Activated B cell treated with CpG ODN at 0.5 μM for 24 hours (primary cell): Measurements from ENCODE around the gene ZFP36. TPM values are rescaled to one million over a fixed set of nuclear protein-coding genes. Genes with fewer than 3 reads are reported as not detected.
A peak's percentile ranks its signal among the peaks of the same experiment; 100 is the strongest.
"Not testable (repeated sequence)": the region's sequence is repeated elsewhere in the genome, so short reads cannot be mapped to it uniquely, and the experiment has no call there.

Source experiments
- ATAC-seq: fragments of 200-7000 bp; cut with Tn5 transposase; one replicate; pipeline ENCODE4 v1.10.0; 2021; ENCODE audit warnings: low read depth, mild to moderate bottlenecking, moderate library complexity
- CTCF ChIA-PET: fragments of 350-600 bp; sonication (Branson Sonifier 250); formaldehyde crosslinking; loops from one replicate; lab custom pipeline; 2021; ENCODE audit warnings: antibody characterized with exemption; lab: Charles Lee
- POLR2A ChIA-PET: fragments of 350-600 bp; sonication (Branson Sonifier 250); formaldehyde crosslinking; loops from one replicate; lab custom pipeline; 2021; ENCODE audit warnings: antibody characterized with exemption; lab: Charles Lee
- DNase-seq: peaks from one replicate; pipeline ENCODE4 v3.0.0; 2022
- H3K27ac Mint-ChIP-seq: one replicate; pipeline ENCODE4 v1.8.0; 2020; ENCODE audit warnings: mixed read lengths
- H3K27me3 Mint-ChIP-seq: one replicate; pipeline ENCODE4 v1.8.0; 2021; ENCODE audit warnings: mixed read lengths
- H3K36me3 Mint-ChIP-seq: one replicate; pipeline ENCODE4 v1.8.0; 2021; ENCODE audit warnings: low read depth, mixed read lengths
- H3K4me1 Mint-ChIP-seq: one replicate; pipeline ENCODE4 v1.8.0; 2021; ENCODE audit warnings: mixed read lengths
- H3K4me3 Mint-ChIP-seq: one replicate; pipeline ENCODE4 v1.8.0; 2020; ENCODE audit warnings: mild to moderate bottlenecking, mixed read lengths
- H3K9me3 Mint-ChIP-seq: one replicate; pipeline ENCODE4 v1.8.0; 2020; ENCODE audit warnings: mixed read lengths
- intact Hi-C: fragments of 100-400 bp; cut with micrococcal nuclease; formaldehyde crosslinking; loops from one replicate; pipeline ENCODE4 v1.15.1; 2024
- total RNA-seq: library from RNA; stranded (reverse); gene quantifications from 2 replicates; pipeline ENCODE4 v1.2.3, GENCODE V29; 2022
- TF ChIP-seq, protein P1 (sequence below): fragments of 200-600 bp; IDR thresholded peaks from one replicate; pipeline ENCODE4 v1.8.0; 2022; ENCODE audit warnings: antibody characterized with exemption, mild to moderate bottlenecking

Gene ZFP36
- total RNA-seq, 1 donor from 2014 or later: 206 TPM

DNA sequence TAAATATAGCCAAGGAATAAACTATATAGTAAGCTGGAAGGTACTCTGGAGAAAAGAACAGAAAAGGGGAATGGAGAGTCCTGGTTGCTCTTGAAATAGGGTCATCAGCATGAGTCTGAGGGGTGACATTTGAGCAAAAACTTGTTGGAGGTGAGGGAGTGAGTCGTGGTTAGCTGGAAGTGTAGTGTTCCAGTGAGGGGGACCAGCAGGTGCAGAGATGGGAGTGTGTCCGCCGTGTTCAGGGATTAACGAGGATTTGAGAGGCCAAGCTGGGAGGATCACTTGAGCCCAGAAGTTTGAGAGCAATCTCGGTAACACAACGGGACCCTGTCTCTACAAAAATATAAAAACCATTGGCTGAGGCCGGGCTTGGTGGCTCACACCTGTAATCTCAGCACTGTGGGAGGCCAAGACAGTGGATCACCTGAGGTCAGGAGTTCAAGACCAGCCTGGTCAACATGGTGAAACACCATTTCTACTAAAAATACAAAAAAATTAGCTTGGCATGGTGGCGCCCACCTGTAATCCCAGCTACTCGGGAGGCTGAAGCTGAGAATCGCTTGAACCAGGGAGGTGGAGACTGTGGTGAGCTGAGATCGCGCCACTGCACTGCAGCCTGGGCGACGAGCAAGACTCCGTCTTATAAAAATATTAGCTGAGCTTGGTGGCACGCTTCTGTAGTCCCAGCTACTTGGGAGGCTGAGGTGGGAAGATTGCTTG is 39.9 kb downstream of the ZFP36 start:
- TF ChIP-seq, protein P1, sequence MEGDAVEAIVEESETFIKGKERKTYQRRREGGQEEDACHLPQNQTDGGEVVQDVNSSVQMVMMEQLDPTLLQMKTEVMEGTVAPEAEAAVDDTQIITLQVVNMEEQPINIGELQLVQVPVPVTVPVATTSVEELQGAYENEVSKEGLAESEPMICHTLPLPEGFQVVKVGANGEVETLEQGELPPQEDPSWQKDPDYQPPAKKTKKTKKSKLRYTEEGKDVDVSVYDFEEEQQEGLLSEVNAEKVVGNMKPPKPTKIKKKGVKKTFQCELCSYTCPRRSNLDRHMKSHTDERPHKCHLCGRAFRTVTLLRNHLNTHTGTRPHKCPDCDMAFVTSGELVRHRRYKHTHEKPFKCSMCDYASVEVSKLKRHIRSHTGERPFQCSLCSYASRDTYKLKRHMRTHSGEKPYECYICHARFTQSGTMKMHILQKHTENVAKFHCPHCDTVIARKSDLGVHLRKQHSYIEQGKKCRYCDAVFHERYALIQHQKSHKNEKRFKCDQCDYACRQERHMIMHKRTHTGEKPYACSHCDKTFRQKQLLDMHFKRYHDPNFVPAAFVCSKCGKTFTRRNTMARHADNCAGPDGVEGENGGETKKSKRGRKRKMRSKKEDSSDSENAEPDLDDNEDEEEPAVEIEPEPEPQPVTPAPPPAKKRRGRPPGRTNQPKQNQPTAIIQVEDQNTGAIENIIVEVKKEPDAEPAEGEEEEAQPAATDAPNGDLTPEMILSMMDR: no peak
- Mint-ChIP-seq H3K36me3 (peaks cover 43% of the 10 kb centered on the region), H3K4me3 (peak overlapping the region; percentile 96), H3K9me3 (no peaks in the 10 kb centered on the region), H3K27ac (peak overlapping the region; percentile 93), H3K27me3 (no peaks in the 10 kb centered on the region), H3K4me1 (peaks cover 65% of the 10 kb centered on the region)
- DNase-seq (no peak), ATAC-seq (no peak)
- ChIA-PET POLR2A (interaction anchor here (0.5 to 7.4 kb wide), 9 partner anchors 9 to 710 kb away, joined by 3 to 185 read pairs (median 4); partner anchors contain the start of genes RPS16, TIMM50 and ZFP36), CTCF (interaction anchor here (1.0 kb wide), 1 partner anchor 88 kb away, joined by 3 read pairs; no protein-coding TSS in a partner anchor)
- intact Hi-C loops: loop anchor here (5.0 to 10.0 kb wide), 3 partner anchors 386 to 1132 kb away; partner anchors contain the start of genes DYRK1B, KCNK6, MRPS12 and SARS2

DNA sequence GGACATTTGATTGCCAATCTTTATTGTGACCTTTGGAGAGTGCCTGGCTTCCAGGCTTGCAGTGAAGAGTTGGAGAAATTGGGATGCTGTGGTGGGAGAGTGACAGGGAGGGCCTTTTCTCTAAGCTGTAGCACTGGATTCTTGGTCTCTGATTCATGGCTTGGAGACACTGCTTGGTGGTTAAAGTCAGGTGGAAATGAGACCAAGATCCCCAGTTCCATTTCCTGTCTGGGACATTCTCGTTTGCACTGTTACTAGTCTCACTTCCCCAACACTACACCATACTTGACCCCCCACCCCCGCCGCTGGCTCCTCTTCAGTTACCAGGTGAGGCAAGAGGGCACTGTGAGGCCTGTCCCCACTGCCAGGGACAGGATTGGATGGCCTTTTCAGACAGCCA is 41.6 kb downstream of the ZFP36 start:
- POLR2A ChIA-PET: interaction anchor here (0.6 to 7.4 kb wide), 5 partner anchors 13 to 57 kb away, joined by 3 to 185 read pairs (median 3); partner anchors contain the start of genes MED29, PAF1, RPS16 and TIMM50
- peaks cover 76% of the 10 kb centered on the region for H3K4me1 Mint-ChIP-seq
- peaks cover 59% of the 10 kb centered on the region for H3K36me3 Mint-ChIP-seq

DNA sequence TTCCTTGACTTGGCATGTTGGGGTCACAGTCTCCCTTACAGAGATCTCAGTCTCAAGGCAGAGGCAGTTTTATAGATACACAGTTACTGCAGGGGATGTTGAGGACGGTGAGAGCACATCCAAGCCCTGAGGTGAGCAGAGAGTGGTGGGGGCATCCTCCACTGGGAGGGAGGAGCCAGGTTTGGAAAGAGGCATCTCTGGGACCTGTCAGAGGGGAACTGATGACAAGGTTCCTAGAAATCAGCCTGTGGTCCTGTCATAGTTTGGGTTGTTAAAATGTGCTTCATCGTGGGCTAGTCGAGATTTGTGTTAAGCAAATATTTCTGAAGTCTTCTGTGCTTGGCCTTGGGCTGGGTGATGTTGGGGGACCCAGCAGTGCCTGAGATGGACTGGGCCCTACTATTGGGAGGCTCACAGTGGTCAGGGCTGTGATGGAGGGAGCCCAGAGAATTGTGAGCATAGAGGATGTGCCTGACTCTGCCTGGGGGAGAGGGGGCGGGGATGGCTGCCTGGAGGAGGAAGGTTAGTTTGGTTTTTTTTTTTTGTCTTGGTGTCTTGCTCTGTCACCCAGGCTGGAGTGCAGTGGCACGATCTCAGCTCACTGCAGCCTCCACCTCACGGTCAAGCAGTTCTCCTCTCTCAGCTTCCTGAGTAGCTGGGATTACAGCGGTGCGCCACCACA is 42.6 kb downstream of the ZFP36 start:
- Mint-ChIP-seq H3K27ac (peak overlapping the region; percentile 89), H3K27me3 (no peaks in the 10 kb centered on the region), H3K4me3 (peak overlapping the region; percentile 78), H3K9me3 (no peaks in the 10 kb centered on the region), H3K4me1 (peaks cover 76% of the 10 kb centered on the region), H3K36me3 (peaks cover 68% of the 10 kb centered on the region)
- no peak for ATAC-seq
- DNase-seq: no peak
- ChIA-PET POLR2A (interaction anchor here (0.7 to 7.4 kb wide), 3 partner anchors 14 to 45 kb away, joined by 3 to 185 read pairs (median 7); partner anchors contain the start of genes RPS16 and TIMM50), CTCF (no interaction called here)
- intact Hi-C loops: loop anchor here (5.0 to 10.0 kb wide), 3 partner anchors 383 to 1134 kb away; partner anchors contain the start of genes DYRK1B, KCNK6, MRPS12 and SARS2
- TF ChIP-seq, protein P1: no peak

More for the DNA sequence above, 41.6 kb downstream of the ZFP36 start:
- Mint-ChIP-seq H3K27ac (peak overlapping the region; percentile 89), H3K4me3 (peak overlapping the region; percentile 78), H3K9me3 (no peaks in the 10 kb centered on the region), H3K27me3 (no peaks in the 10 kb centered on the region)
- ATAC-seq (peak; percentile 26), DNase-seq (no peak)
- TF ChIP-seq, protein P1: no peak
- intact Hi-C loops: loop anchor here (5.0 to 10.0 kb wide), 3 partner anchors 384 to 1133 kb away; partner anchors contain the start of genes DYRK1B, KCNK6, MRPS12 and SARS2
- CTCF ChIA-PET: no interaction called here

DNA sequence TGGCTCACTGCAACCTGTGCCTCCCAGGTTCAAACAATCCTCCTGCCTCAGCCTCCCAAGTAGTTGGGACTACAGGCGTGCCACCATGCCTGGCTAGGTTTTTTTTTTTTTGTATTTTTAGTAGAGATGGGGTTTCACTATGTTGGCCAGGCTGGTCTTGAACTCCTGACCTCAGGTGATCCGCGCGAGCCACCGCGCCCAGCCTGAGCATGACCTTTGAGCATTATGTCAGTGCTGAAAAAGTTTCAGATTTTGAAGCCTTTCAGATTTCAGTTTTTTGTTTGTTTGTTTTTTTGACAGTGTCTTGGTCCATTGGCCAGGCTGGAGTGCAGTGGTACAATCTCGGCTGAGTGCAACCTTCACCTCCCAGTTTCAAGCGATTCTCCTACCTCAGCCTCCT is 44.6 kb downstream of the ZFP36 start:
- POLR2A ChIA-PET, H3K4me3 Mint-ChIP-seq, ATAC-seq, H3K27me3 Mint-ChIP-seq, H3K27ac Mint-ChIP-seq, intact Hi-C loops, DNase-seq, CTCF ChIA-PET, H3K9me3 Mint-ChIP-seq: not testable (repeated sequence)
- peaks cover 59% of the 10 kb centered on the region for H3K4me1 Mint-ChIP-seq
- peaks cover 61% of the 10 kb centered on the region for H3K36me3 Mint-ChIP-seq

Other genes starting within 250 kb of the ZFP36 start
- not detected in 2 replicates for gene NCCRP1, start 209.9 kb upstream of the ZFP36 start, total RNA-seq
- not detected in 2 replicates for gene SYCN, start 202.6 kb upstream of the ZFP36 start, total RNA-seq
- gene IFNL3, start 161.8 kb upstream of the ZFP36 start, total RNA-seq: not detected in 2 replicates
- not detected in 2 replicates for gene IFNL4, start 158.0 kb upstream of the ZFP36 start, total RNA-seq
- not detected in 2 replicates for gene IFNL2, start 138.5 kb upstream of the ZFP36 start, total RNA-seq
- not detected in 2 replicates for gene IFNL1, start 110.4 kb upstream of the ZFP36 start, total RNA-seq
- gene LRFN1, start 86.0 kb upstream of the ZFP36 start, total RNA-seq: 0.58 and 0.71 TPM in 2 replicates
- gene GMFG, start 70.8 kb upstream of the ZFP36 start, total RNA-seq: 149 and 168 TPM in 2 replicates
- gene SAMD4B, start 64.4 kb upstream of the ZFP36 start, total RNA-seq: 53.0 and 60.7 TPM in 2 replicates
- gene PAF1, start 15.7 kb upstream of the ZFP36 start, total RNA-seq: 50.3 and 52.4 TPM in 2 replicates
- 38.0 and 39.0 TPM in 2 replicates for gene MED29, start 15.5 kb upstream of the ZFP36 start, total RNA-seq
- gene PLEKHG2, start 5.8 kb downstream of the ZFP36 start, total RNA-seq: 111 and 125 TPM in 2 replicates
- 4,002 and 4,656 TPM in 2 replicates for gene RPS16, start 29.1 kb downstream of the ZFP36 start, total RNA-seq
- gene SUPT5H, start 38.7 kb downstream of the ZFP36 start, total RNA-seq: 184 and 200 TPM in 2 replicates
- gene TIMM50, start 74.0 kb downstream of the ZFP36 start, total RNA-seq: 63.8 and 68.9 TPM in 2 replicates
- 0.53 and 0.73 TPM in 2 replicates for gene DLL3, start 92.1 kb downstream of the ZFP36 start, total RNA-seq
- gene SELENOV, start 108.3 kb downstream of the ZFP36 start, total RNA-seq: not detected in 2 replicates
- 3.3 and 4.0 TPM in 2 replicates for gene EID2B, start 126.0 kb downstream of the ZFP36 start, total RNA-seq
- gene EID2, start 133.3 kb downstream of the ZFP36 start, total RNA-seq: 11.4 and 11.5 TPM in 2 replicates
- not detected in 2 replicates for gene LGALS13, start 195.7 kb downstream of the ZFP36 start, total RNA-seq
- not detected in 2 replicates for gene LGALS16, start 249.1 kb downstream of the ZFP36 start, total RNA-seq